ENCODE measurements around the gene TMEM60.
A peak's percentile ranks its signal among the peaks of the same experiment; 100 is the strongest.

Gene TMEM60

GRCh38 chr7:77783545-77783944, 14.7 kb downstream of the TMEM60 start:
- DNase-seq: no peak
- intact Hi-C loops (cut with DNase I): no loop called here

- DNase-seq: no peak
- intact Hi-C loops (cut with DNase I): no loop called here
Measured at GRCh38 chr7:77783111-77783510, 15.1 kb downstream of the TMEM60 start.

- intact Hi-C loops (cut with DNase I): no loop called here
- no peak for DNase-seq
Measured at GRCh38 chr7:77782383-77782782, 15.9 kb downstream of the TMEM60 start.

- no peak for DNase-seq
- intact Hi-C loops (cut with DNase I): no loop called here
Measured at GRCh38 chr7:77778535-77778934, 19.7 kb downstream of the TMEM60 start.

- intact Hi-C loops (cut with DNase I): no loop called here
- DNase-seq: no peak
Measured at GRCh38 chr7:77771901-77772300, 26.3 kb downstream of the TMEM60 start.

GRCh38 chr7:77770316-77770715, 27.9 kb downstream of the TMEM60 start:
- intact Hi-C loops (cut with DNase I): no loop called here
- no peak for DNase-seq

- intact Hi-C loops (cut with DNase I): no loop called here
- no peak for DNase-seq
Measured at GRCh38 chr7:77766801-77767605, 31.2 kb downstream of the TMEM60 start.

- DNase-seq: no peak
- intact Hi-C loops (cut with DNase I): no loop called here
Measured at GRCh38 chr7:77765906-77766800, 32.1 kb downstream of the TMEM60 start.

- DNase-seq: no peak
- intact Hi-C loops (cut with DNase I): no loop called here
Measured at GRCh38 chr7:77765481-77765880, 32.8 kb downstream of the TMEM60 start.

GRCh38 chr7:77760809-77761453, 37.3 kb downstream of the TMEM60 start:
- intact Hi-C loops (cut with DNase I): no loop called here
- no peak for DNase-seq

GRCh38 chr7:77759294-77759889, 38.8 kb downstream of the TMEM60 start:
- peak in 35 of 42 donors; percentile 31 to 93 (median 68) for DNase-seq
- intact Hi-C loops (cut with DNase I): loop anchor here (2.0 to 10.0 kb wide), 2 partner anchors 65 to 109 kb away; partner anchors contain the start of gene RSBN1L

- DNase-seq: no peak
- intact Hi-C loops (cut with DNase I): loop anchor here (10.0 kb wide), 1 partner anchor 63 kb away; the partner anchor contains the start of gene RSBN1L
Measured at GRCh38 chr7:77757589-77757988, 40.6 kb downstream of the TMEM60 start.

- intact Hi-C loops (cut with DNase I): loop anchor here (10.0 kb wide), 1 partner anchor 58 kb away; the partner anchor contains the start of gene RSBN1L
- no peak for DNase-seq
Measured at GRCh38 chr7:77753173-77753572, 45.1 kb downstream of the TMEM60 start.

GRCh38 chr7:77752016-77752415, 46.2 kb downstream of the TMEM60 start:
- peak in 1 of 42 donors; percentile 9 for DNase-seq
- intact Hi-C loops (cut with DNase I): loop anchor here (10.0 kb wide), 1 partner anchor 57 kb away; the partner anchor contains the start of gene RSBN1L

GRCh38 chr7:77747718-77748117, 50.5 kb downstream of the TMEM60 start:
- intact Hi-C loops (cut with DNase I): no loop called here
- DNase-seq: no peak

- intact Hi-C loops (cut with DNase I): no loop called here
- DNase-seq: no peak
Measured at GRCh38 chr7:77747178-77747577, 51.1 kb downstream of the TMEM60 start.

- intact Hi-C loops (cut with DNase I): no loop called here
- DNase-seq: no peak
Measured at GRCh38 chr7:77746824-77747165, 51.4 kb downstream of the TMEM60 start.

- no peak for DNase-seq
- intact Hi-C loops (cut with DNase I): no loop called here
Measured at GRCh38 chr7:77746164-77746823, 51.9 kb downstream of the TMEM60 start.

- no peak for DNase-seq
- intact Hi-C loops (cut with DNase I): no loop called here
Measured at GRCh38 chr7:77745746-77746145, 52.5 kb downstream of the TMEM60 start.

Measured in head of caudate nucleus (tissue), 42 donors.